GM23248 (cell line): Measurements from ENCODE around the gene JSRP1. TPM values are rescaled to one million over a fixed set of nuclear protein-coding genes. Genes with fewer than 3 reads are reported as not detected.

Experiments
- DNase-seq: peaks from one replicate; pipeline ENCODE4 v3.0.0-alpha.2; 2015
- H2AFZ ChIP-seq: fragments of 200-600 bp; sonication (generic); 2 replicates; pipeline ENCODE4 v1.6.1; 2016; ENCODE audit warnings: antibody characterized with exemption
- H3F3A ChIP-seq: fragments of 200-600 bp; sonication (generic); 2 replicates; pipeline ENCODE4 v1.6.1; 2016; ENCODE audit warnings: mild to moderate bottlenecking, antibody characterized with exemption, mixed run types; ENCODE audit not compliant: insufficient read depth
- H3K27ac ChIP-seq: fragments of 200-600 bp; sonication (generic); 2 replicates; pipeline ENCODE4 v1.5.1; 2016; ENCODE audit warnings: mild to moderate bottlenecking
- H3K27me3 ChIP-seq: fragments of 200-600 bp; sonication (generic); replicated peaks from 2 replicates; pipeline ENCODE4 v1.6.1; 2016; ENCODE audit warnings: mild to moderate bottlenecking; ENCODE audit not compliant: insufficient read depth
- H3K36me3 ChIP-seq: fragments of 200-600 bp; sonication (generic); 2 replicates; pipeline ENCODE4 v1.6.1; 2016; ENCODE audit warnings: low read depth, mild to moderate bottlenecking
- H3K4me1 ChIP-seq: fragments of 200-600 bp; sonication (generic); 2 replicates; pipeline ENCODE4 v1.6.1; 2016; ENCODE audit warnings: mild to moderate bottlenecking; ENCODE audit not compliant: insufficient read depth
- H3K4me2 ChIP-seq: fragments of 200-600 bp; sonication (generic); one replicate; pipeline ENCODE4 v1.6.1; 2016; ENCODE audit warnings: mild to moderate bottlenecking; ENCODE audit not compliant: unreplicated experiment
- H3K4me3 ChIP-seq: fragments of 200-600 bp; sonication (generic); 2 replicates; pipeline ENCODE4 v1.5.1; 2016; ENCODE audit warnings: mild to moderate bottlenecking
- H3K79me2 ChIP-seq: fragments of 200-600 bp; sonication (generic); 2 replicates; pipeline ENCODE4 v1.6.1; 2016; ENCODE audit warnings: mild to moderate bottlenecking; ENCODE audit not compliant: insufficient read depth
- H3K9ac ChIP-seq: fragments of 200-600 bp; sonication (generic); 2 replicates; pipeline ENCODE4 v1.6.1; 2016; ENCODE audit warnings: mild to moderate bottlenecking
- H3K9me2 ChIP-seq: fragments of 200-600 bp; sonication (generic); 2 replicates; pipeline ENCODE4 v1.6.1; 2016; ENCODE audit warnings: mixed run types, mild to moderate bottlenecking, moderate library complexity; ENCODE audit not compliant: insufficient read depth
- H3K9me3 ChIP-seq: fragments of 200-600 bp; sonication (generic); one replicate; pipeline ENCODE4 v1.6.1; 2017; ENCODE audit warnings: low read depth
- H4K20me1 ChIP-seq: fragments of 200-600 bp; sonication (generic); 2 replicates; pipeline ENCODE4 v1.6.0; 2016; ENCODE audit not compliant: insufficient read depth
- EZH2 ChIP-seq: fragments of 200-600 bp; sonication (generic); IDR thresholded peaks from 2 replicates; pipeline ENCODE4 v1.6.1; 2018; ENCODE audit warnings: antibody characterized with exemption, mild to moderate bottlenecking; ENCODE audit not compliant: insufficient read depth, poor library complexity, severe bottlenecking
- EZH2phosphoT487 ChIP-seq: fragments of 200-600 bp; sonication (generic); IDR thresholded peaks from 2 replicates; pipeline ENCODE4 v1.6.1; 2018; ENCODE audit warnings: antibody characterized with exemption, moderate library complexity, mild to moderate bottlenecking, low read depth; ENCODE audit not compliant: insufficient read depth
- WGBS, 2 experiments: methylation state at CpG; one replicate each; pipeline ENCODE4 v1.1.6; 2015 to 2017; ENCODE audit warnings: low lambda C conversion rate in 2 of 2, low coverage in 1 of 2; ENCODE audit errors: missing lambda C conversion rate in 2 of 2; 5-methylcytosine and 5-hydroxymethylcytosine counted together
- in situ Hi-C: fragments of 300-500 bp; cut with MboI; formaldehyde crosslinking; loops from 2 replicates; pipeline ENCODE4 v1.15.0; 2020
- polyA plus RNA-seq: library from polyadenylated mRNA; unstranded; fragments of >200 nt; fragmentation: Nextera tagmentation; extraction: Ambion mirVana; gene quantifications from 2 replicates; pipeline ENCODE4 v1.2.1, GENCODE V29; 2016
- total RNA-seq: library from RNA; depleted of rRNA; stranded (reverse); fragments of >200 nt; shearing (Covaris generic); gene quantifications from 2 replicates; pipeline ENCODE4 v1.2.3, GENCODE V29; 2014

Gene JSRP1
- total and polyA plus RNA-seq, 2 experiments from 2014 or later: not detected

DNA sequence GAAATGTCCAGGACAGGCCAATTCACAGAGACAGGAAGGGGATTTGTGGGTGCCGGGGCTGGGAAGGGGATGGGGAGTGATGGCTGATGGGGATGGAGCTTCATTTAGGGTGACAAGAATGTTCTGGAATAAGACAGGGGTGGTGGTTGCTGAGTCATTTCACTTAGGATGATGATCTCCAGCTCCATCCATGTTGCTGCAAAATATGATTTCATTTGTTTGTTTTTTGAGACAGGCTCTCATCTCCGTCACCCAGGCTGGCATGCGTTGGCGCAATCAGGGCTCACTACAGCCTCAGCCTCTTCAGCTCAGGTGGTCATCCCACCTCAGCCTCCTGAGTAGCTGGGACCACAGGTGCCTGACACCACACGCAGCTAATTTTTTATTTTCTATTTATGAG lies 3.1 kb upstream of the JSRP1 start:
- H3K4me3 ChIP-seq: no peak overlapping the region
- H3F3A ChIP-seq: no peaks in the 10 kb centered on the region
- DNase-seq: peak; percentile 44
- H3K4me2 ChIP-seq: no peak overlapping the region
- no peaks in the 10 kb centered on the region for H4K20me1 ChIP-seq
- in situ Hi-C loops: no loop called here
- no peaks in the 10 kb centered on the region for H3K9me3 ChIP-seq
- TF ChIP-seq EZH2: no peak
- TF ChIP-seq EZH2phosphoT487: no peak
- no peak overlapping the region for H2AFZ ChIP-seq
- no peaks in the 10 kb centered on the region for H3K79me2 ChIP-seq
- no peak overlapping the region for H3K27ac ChIP-seq
- 0 out of 2 replicates have a peak, but pooled peaks cover 3% of the 10 kb centered on the region for H3K4me1 ChIP-seq
- H3K9me2 ChIP-seq: no peaks in the 10 kb centered on the region
- H3K9ac ChIP-seq: no peak overlapping the region
- WGBS, 2 experiments: 81 to 86% methylated on average over 5 of the region's 5 CpGs
- H3K36me3 ChIP-seq: no peaks in the 10 kb centered on the region
- no peaks in the 10 kb centered on the region for H3K27me3 ChIP-seq

DNA sequence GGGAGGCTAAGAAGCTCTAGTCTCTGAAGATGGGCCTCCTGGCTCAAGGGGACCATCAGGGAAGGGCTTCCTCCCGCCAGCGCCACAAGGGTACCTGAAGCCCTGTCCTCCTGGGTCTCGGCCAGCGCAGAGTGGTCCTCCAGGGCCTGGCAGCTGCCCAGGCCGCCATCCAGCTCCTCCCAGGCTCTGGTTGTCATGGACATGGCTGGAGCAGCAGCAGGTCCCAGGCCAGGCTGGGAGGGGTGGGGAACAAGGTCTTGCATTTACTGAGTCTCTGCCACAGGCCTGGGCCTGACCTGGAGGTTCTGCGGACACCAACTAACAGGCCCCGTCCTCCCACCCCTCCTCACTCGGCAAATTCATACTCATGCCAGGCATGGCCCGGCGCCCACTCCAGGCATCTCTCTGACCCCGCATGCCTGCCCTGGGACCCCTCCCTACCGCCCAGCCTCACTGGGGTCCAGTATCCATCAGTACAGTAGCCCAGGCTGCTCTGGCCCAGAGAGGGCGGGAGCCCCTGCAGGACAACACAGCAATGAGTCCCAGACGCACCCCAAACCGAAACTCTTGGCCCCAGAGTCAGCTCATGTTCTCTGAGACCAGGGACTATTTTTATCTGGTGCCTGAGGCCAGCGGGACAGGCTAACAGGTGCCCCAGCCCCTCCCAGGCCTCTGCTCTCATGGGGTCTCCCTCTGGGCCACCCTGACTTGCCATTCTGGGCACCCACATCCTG lies 938 bp downstream of the JSRP1 start:
- Histone ChIP-seq H3K9me3 (no peaks in the 10 kb centered on the region), H3K9me2 (no peaks in the 10 kb centered on the region), H3K9ac (no peak overlapping the region), H4K20me1 (no peaks in the 10 kb centered on the region), H3K4me2 (no peak overlapping the region), H3K36me3 (no peaks in the 10 kb centered on the region), H3K27ac (no peak overlapping the region), H3K79me2 (no peaks in the 10 kb centered on the region), H3F3A (no peaks in the 10 kb centered on the region), H3K4me1 (no peaks in the 10 kb centered on the region), H3K27me3 (peaks cover 21% of the 10 kb centered on the region), H3K4me3 (no peak overlapping the region), H2AFZ (no peak overlapping the region)
- no peak for DNase-seq
- in situ Hi-C loops: no loop called here
- WGBS, 2 experiments: 78 to 83% methylated on average over 16 of the region's 16 CpGs
- TF ChIP-seq EZH2: no peak
- TF ChIP-seq EZH2phosphoT487: no peak

DNA sequence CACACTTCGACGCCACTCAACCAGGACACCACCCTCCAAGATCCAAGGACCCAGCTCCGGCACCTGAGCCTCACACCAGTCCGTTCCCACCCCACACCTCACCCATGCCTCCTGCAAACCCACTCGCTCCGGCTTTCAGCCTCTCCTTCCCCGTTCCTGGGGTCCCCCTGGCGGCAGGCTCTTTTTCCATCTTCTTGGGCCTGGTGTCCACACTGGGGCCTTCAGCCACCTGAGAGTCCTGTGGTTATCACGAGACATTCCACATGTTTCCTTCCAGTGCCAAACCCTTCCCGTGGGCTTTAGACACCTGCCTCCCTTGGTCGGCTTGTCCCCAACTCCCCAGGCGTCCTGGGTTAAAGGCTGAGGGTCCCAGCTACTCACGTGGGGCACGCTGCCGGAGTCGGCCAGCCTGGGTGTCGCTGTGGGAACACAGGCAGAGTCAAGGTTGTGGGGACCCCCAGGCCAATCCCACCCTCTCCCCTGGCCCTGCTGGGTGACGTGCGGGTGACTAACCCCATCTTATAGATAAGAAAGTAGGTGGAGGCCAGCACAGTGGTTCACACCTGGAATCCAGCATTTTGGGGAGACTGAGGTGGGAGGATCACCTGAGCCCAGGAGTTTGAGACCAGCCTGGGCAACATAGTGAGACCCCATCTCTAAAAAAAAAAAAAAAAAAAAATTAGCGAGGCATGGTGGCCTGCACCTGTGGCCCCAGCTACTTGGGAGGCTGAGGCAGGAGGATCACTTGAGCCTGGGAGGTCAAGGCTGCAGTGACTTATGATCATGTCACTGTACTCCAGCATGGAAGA lies 1.9 kb downstream of the JSRP1 start:
- Histone ChIP-seq H3K9me3 (no peaks in the 10 kb centered on the region), H3K9me2 (no peaks in the 10 kb centered on the region), H3K27ac (no peak overlapping the region), H4K20me1 (no peaks in the 10 kb centered on the region), H3F3A (no peaks in the 10 kb centered on the region), H3K79me2 (no peaks in the 10 kb centered on the region), H2AFZ (no peak overlapping the region), H3K27me3 (peaks cover 26% of the 10 kb centered on the region), H3K4me2 (no peak overlapping the region), H3K4me1 (no peaks in the 10 kb centered on the region), H3K9ac (no peak overlapping the region), H3K4me3 (no peak overlapping the region), H3K36me3 (no peaks in the 10 kb centered on the region)
- DNase-seq: peak; percentile 28
- WGBS, 2 experiments: 74 to 79% methylated on average over 20 of the region's 20 CpGs
- in situ Hi-C loops: no loop called here
- TF ChIP-seq EZH2 (no peak), EZH2phosphoT487 (no peak)

DNA sequence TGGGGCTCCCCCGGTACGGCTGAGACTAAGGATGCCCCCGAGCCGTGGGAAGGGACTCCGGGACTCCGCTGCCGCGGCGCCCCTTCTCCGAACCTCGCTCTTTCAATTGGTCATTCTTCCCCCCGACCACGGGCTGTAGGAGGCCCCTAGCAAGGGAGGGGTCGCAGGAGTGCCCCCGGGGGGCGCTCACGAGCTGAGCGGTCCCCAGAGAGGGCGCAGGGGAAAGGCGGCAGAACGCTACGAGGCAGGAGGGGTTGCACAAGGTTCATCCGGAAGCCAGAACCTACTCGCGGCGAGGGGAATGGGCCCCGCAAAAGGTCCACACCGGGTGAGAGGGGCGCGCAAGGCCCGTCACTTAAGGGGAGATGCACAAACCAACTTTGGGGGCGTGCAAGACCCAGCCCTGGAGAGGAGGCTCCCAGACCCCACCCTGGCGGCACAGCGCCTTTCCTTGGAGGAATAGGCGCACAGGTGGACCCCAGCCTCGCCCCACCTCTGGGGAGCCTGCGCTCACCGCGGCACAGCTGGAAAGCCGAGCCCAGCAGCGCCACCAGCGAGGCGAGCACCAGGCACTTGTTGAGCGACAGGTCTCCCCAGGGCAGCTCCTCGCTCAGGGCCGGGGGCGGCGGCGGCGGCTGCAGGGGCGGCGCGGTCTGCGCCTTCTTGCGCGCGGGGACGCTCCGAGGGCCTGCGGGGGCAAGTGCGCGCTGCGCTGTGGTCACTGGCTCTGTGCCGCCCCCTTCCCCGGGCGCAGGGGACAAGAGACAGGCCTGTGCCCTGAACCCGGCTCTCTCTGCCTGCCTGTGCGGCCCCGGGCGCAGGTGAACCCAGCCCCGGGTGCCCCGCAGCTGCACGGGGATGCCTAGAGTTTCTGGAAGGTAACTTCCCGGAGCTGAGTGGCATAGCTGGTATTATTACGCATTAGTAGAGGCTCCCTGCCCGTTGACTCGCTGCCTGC lies 2.8 kb downstream of the JSRP1 start:
- Histone ChIP-seq H3K79me2 (no peaks in the 10 kb centered on the region), H3K27me3 (peaks cover 26% of the 10 kb centered on the region), H2AFZ (no peak overlapping the region), H3K27ac (no peak overlapping the region), H4K20me1 (no peaks in the 10 kb centered on the region), H3K9ac (no peak overlapping the region), H3K36me3 (no peaks in the 10 kb centered on the region), H3K4me2 (peak overlapping the region; percentile 35), H3K9me2 (no peaks in the 10 kb centered on the region), H3K4me1 (no peaks in the 10 kb centered on the region), H3K9me3 (no peaks in the 10 kb centered on the region), H3F3A (no peaks in the 10 kb centered on the region), H3K4me3 (no peak overlapping the region)
- 13 to 14% methylated on average over 55 to 69 of the region's 77 CpGs for WGBS, 2 experiments
- in situ Hi-C loops: no loop called here
- TF ChIP-seq EZH2phosphoT487: 0 out of 2 replicates have a peak, but pooled peaks have one; percentile 12
- no peak for TF ChIP-seq EZH2
- no peak for DNase-seq
